Measurements from ENCODE around the gene ZNF532.

DNA sequence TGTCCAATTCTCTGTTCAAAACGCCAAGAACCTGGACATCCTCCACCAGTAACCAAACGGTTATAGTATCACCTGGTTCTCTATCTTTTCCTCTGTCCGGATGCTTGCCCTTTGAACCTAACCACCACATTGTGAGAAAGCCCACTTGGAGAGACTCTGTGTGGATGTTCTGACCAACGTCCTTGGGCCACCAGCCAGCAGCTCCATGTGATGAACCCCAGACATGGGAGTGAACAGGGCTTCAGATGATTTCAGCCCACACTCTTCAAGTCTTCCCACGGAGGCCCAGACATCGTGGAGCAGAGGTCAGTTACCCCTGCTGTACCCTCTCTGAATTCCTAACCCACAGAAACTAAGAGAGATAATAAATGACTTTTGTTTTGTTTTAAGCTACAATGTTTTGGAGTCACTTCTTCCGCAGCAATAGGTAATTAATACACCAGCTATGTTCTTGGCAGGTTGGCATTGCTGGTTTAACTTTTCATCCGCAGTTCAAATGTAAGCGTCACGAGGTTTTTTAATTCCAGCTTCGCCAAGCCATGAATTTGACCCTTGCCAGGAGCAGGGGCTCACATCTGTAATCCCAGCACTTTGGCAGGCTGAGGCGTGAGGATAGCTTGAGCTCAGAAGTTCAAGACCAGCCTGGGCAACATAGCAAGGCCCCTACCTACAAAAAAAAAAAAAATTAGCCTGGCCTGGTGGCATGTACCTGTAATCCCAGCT is 36.1 kb upstream of the ZNF532 start:
- no peak for TF ChIP-seq ZFX (IDR thresholded peaks at IDR 0.05; ENCODE audit: borderline replicate concordance)
- TF ChIP-seq, protein P1, sequence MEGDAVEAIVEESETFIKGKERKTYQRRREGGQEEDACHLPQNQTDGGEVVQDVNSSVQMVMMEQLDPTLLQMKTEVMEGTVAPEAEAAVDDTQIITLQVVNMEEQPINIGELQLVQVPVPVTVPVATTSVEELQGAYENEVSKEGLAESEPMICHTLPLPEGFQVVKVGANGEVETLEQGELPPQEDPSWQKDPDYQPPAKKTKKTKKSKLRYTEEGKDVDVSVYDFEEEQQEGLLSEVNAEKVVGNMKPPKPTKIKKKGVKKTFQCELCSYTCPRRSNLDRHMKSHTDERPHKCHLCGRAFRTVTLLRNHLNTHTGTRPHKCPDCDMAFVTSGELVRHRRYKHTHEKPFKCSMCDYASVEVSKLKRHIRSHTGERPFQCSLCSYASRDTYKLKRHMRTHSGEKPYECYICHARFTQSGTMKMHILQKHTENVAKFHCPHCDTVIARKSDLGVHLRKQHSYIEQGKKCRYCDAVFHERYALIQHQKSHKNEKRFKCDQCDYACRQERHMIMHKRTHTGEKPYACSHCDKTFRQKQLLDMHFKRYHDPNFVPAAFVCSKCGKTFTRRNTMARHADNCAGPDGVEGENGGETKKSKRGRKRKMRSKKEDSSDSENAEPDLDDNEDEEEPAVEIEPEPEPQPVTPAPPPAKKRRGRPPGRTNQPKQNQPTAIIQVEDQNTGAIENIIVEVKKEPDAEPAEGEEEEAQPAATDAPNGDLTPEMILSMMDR (IDR thresholded peaks at IDR 0.05) = no peak
